IPS-18c (cell line): ENCODE measurements around the gene MED10.
A peak's percentile ranks its signal among the peaks of the same experiment; 100 is the strongest.
"Not testable (repeated sequence)": the region's sequence is repeated elsewhere in the genome, so short reads cannot be mapped to it uniquely, and the experiment has no call there.

Source experiments
- H3K4me3 ChIP-seq: 2 replicates; pipeline ENCODE4 v1.7.0; 2013; ENCODE audit warnings: low read depth, mild to moderate bottlenecking, low read length, moderate library complexity; ENCODE audit not compliant: insufficient read depth
- H3K9me3 ChIP-seq: one replicate; pipeline ENCODE4 v1.6.1; 2013; ENCODE audit warnings: mild to moderate bottlenecking, low read length, moderate library complexity; ENCODE audit not compliant: control insufficient read depth, insufficient read depth

MED10 gene

DNA sequence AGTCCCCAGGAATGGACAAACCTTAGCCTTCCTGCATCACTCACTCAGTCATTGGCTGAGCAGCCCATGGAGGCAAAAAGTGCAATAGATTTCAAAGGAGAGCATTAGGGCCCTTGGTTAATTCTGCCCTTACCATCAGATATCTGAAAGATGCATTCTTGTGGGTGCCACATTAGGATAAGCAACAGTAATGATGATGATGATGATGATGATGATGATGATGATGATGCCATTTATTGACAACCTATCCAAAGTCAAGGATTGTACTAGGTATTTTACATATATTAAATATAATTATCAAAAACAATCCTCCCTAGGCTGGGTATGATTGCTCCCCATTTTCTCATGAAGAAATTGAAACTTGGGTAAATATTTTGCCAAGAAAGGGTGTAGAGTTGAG lies 9.6 kb upstream of the MED10 start:
- H3K4me3 ChIP-seq, result no peak overlapping the region
- no peaks in the 10 kb centered on the region for H3K9me3 ChIP-seq

DNA sequence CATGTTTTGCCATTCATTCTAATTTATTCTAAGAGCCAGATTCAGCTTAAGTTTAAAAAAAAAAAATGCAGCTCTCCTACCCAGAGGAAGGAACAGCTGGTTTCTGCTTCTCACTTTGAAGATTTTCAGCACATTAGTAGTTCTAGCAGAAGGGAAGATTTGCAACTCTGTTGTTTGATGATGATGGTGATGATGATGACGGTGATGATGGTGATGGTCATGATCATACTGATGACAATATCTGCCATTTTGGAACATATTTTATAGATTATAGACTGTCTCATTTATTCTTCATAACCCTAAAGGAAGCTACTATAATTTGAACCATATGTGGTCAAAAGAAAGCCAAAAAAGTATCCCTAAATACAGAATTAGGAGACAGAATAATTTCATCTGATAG lies 7.9 kb upstream of the MED10 start:
- H3K9me3 ChIP-seq, result no peaks in the 10 kb centered on the region
- no peak overlapping the region for H3K4me3 ChIP-seq

DNA sequence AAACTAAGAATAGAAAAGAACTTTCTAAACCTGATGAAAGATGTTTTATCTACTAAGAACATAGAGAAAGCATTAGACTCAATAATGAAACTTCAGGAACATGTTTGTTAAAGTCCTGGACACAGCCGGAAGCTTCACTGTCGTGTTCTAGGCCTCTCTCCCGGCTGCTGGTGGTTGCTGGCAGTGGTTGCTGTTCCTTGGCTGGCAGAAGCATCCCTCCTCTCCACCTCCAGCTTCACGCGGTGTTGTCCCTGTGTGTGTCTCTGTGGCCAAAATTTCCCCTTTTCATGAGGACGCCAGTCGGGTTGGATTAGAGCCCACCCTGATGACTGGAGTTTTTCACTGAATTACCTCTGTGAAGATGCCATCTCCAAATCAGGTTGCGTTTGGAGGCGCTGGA lies 6.5 kb upstream of the MED10 start:
- H3K4me3 ChIP-seq, result no peak overlapping the region
- H3K9me3 ChIP-seq, result no peaks in the 10 kb centered on the region

DNA sequence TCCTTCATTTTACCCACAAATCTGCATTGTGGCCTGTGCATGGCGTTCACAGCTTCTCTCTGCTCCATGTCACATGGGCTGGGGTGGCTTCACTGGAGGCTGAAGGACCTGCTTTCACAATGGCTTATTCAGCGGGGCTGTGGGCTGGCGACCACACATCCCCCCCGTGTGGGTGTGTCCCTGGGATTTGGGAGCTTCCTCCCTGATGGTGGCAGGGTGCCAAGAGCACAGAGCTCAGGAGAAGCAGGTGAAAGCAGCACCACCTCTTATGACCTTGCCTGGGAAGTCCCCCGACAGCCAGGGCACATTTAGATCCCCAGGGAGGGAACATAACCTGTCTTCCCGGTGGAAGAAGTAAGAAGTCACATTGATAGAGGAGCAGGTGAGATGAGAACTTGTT lies 5.0 kb upstream of the MED10 start:
- no peak overlapping the region for H3K4me3 ChIP-seq
- no peaks in the 10 kb centered on the region for H3K9me3 ChIP-seq

DNA sequence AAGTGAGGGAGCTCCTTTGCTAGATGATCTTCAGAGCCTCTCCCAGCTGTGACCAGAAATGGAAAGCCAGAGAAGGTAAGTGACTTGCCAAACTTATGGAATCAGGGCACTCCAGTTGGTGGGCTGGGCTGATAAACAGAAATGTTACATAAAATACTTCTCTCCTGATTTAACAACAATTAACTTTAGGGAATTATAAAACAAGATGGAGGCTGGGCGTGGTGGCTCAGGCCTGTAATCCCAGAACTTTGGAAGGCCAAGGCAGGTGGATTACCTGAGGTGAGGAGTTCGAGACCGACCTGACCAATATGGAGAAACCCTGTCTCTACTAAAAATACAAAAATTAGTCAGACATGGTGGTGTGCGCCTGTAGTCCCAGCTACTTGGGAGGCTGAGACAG lies 899 bp upstream of the MED10 start:
- no peak overlapping the region for H3K4me3 ChIP-seq

DNA sequence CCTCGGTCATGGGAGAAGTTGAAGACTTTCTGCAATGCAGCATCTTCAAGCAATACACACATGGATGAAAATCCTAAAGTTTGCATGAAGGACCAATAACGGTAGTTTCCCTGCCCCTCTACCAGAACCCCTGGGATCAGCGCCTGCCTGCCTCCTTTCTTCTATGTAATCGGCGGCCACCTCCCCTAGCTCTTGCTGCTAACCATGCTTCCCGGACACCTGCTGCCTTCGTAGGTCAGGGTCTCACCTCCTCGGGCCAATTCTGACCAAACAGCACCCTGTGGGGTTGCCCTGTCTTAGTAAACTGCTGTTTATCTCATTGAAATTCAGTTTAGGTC lies 388 bp upstream of the MED10 start:
- no peaks in the 10 kb centered on the region for H3K9me3 ChIP-seq
- peak overlapping the region; percentile 79; the same call in 1 of the 2 replicates for H3K4me3 ChIP-seq

More for the DNA sequence above, 899 bp upstream of the MED10 start:
- no peaks in the 10 kb centered on the region for H3K9me3 ChIP-seq

DNA sequence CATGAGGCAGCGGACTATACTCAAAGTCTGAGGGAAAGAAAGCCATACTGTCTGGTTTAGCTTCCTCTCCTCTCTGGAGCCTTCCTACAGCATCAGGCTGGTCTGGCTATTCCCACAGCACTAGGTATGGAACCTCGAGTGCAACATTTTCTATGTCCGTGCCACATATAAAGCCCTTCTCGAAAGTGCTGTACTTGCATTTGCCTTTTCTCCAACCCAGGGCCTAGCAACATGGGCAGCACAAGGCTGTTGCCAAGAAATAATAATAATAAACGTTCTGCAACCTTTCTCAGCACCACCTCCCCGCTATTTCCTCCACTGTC lies 804 bp downstream of the MED10 start:
- Histone ChIP-seq H3K9me3 (no peaks in the 10 kb centered on the region), H3K4me3 (peak overlapping the region; percentile 79)

DNA sequence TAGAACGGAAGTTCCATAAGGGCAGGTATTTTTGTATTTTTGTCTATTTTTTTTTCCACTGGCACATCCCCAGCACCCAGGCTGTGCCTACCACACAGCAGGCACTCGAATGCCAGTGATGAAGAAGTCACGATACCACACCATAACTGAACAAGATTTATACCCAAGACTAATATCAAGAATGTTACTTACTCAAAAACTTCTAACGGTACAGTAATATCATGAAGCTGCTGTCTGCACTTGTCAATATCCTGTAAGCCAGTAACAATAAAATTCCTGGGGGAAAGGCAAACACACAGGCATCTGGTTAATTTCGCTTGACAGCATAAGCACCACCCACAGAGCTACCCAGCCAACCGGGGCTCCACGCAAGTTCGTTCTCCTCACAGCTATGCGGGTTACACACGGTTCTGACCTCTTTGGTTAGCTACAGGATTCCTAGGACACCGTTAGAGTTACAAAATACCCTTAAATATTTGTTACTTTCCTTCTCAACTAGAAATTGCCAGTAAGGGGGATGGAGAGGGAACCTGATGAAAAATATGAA lies 1.3 kb downstream of the MED10 start:
- peak overlapping the region; percentile 79; the same call in 1 of the 2 replicates for H3K4me3 ChIP-seq

DNA sequence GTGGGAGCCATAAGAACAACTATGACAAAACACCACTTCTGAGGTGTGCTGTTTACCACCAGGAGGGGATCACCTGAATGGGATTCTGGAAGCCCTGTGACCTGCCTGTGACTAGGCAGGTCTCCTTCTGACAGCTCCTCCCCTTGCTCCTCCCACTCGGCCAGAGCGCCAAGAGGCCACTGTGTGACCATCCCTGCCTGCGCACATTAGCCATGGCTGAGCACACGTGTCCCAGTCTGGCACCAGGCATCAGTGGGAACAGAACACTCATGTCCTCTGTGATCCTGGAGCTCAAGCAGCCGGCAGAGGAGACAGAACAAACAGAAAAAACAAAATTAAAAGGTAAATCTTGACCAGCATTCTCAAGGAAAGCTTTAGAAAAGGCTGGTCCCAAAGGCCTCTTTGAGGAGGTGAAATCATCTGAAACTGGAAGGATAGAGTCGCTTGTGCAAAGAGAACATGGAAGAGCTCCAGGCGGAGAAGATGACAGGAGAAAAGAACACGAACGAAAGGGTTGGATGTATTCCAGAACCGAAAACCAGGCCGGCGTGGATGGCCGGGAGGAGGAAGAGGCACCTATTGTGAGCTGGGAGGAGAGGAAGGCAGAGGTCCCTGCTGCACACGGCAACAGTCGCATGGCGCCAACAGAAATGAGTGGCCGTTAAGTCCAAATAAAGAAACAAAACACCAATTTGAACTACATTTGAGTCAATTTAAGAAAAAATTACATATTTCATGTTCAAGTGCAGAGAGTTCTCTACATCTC lies 5.1 kb downstream of the MED10 start:
- Histone ChIP-seq H3K9me3 (no peaks in the 10 kb centered on the region), H3K4me3 (no peak overlapping the region)

More for the DNA sequence above, 1.3 kb downstream of the MED10 start:
- no peaks in the 10 kb centered on the region for H3K9me3 ChIP-seq

DNA sequence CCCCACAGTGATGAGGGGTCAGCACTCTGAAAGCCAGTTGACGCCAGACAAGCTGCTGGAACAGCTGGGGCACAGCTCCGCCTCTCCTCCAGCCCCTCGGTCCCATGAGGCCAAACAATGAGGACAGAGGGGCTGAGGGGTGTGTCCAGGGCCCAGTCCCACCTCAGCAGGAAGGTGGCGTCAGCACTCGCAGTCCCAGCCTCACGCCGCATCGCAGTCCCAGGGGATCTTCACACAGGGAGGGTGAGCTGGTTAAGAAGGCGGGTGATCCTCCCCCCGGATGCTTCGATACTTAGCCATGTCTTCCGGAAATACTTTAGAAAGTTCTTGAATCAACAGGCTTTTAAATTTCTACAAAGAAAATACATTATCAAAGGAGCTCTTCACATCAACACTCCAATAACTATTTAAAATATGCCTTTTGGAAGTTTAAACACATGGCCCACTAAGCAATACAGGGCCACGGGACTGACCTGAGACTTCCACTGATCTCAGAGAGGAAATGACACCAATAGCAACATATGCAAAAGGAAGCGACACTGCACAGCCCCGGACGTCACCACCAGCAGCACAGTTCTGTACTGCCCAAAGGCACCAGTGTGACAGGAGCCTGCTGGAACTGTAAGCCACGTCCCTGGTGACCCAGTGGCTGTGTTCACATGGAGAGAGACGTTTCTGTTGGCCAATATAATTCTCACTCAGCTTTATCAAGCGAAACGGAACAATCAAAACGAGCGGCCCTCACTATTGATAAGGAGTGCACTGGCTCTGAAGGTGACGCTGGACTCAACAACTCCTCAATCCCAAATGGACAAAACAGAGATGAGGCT lies 5.9 kb downstream of the MED10 start:
- no peaks in the 10 kb centered on the region for H3K9me3 ChIP-seq
- no peak overlapping the region for H3K4me3 ChIP-seq

DNA sequence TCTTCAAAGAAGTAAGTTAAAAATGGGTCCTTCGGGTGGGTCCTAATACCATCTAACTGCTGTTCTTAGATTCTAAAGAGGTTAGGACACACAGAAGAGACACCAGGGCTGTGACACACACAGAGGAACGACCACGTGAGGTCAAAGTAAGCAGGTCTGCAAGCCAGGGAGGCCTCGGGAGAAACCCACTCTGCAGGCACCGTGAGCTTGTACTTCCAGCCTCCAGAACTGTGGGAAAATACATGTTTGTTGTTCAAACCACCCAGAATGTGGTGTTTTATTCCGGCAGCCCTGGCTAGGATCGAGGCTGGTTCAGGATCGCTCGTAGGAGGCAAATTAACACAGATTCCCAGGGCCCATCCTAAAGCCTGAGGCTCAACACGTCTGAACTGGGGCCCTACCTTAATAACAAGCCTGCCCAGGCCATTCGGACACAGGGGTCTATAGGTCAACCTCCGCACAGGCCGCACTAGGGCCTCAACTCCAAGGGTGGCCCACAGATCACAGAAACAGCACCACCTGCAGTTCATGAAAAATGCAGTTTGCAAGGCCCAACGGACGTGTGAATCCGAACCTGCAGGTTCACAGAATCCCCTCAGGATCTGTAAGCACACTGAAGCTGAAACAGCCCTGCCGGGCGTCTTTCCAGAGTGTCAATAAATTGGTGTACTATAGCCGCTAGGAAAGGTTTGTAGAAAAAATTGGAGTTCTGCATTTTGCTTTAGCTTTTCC lies 7.1 kb downstream of the MED10 start:
- no peaks in the 10 kb centered on the region for H3K9me3 ChIP-seq
- H3K4me3 ChIP-seq, result no peak overlapping the region

DNA sequence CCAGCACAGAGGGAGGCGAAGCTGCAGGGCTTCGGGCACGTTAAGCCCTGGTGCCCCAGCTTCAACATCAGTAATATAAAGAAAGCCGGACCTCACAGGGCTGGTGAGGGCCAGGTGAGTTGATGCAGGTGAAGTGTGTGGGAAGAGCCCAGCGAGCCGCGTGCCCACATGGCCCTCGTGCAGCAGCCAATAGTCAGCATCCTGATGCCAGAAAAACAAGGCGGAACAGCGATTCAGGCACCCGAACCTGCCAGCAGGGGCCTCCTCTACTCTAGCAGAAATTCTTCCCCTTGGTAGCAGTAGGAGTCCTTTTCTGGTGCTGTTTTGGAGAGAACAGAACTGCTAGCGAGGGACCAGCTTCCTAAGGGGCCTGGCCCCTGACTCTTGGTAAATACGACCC lies 7.8 kb downstream of the MED10 start:
- Histone ChIP-seq H3K4me3 (no peak overlapping the region), H3K9me3 (no peaks in the 10 kb centered on the region)

DNA sequence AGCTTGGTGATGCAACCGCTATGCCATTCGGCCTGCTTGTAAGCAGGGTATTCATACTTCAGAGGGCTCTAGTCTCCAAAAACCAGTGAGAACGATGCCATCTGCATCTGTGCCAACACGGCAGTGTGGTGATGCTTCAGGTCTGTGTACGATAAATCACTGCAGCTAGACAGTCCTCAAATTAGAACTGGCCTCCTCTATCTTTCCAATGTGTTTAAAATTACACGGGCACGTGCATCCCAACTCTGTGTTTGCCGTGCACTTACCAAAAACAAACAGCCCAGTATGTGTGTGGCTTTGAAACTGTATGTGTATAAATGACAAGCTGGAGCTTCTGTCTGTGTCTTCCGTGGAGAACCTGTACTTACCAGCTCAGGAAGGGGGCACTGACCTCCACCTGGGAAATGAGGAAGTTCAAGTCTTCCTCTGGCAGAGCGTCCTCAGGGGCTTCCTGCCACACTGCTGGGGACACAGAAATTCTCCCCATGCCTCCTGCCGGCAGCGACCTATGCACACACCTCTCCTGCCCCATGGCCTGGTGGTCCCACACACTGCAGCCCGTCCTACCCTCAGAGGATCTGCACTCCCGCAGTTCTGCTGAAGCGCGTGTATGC lies 12.3 kb downstream of the MED10 start:
- Histone ChIP-seq H3K4me3 (no peak overlapping the region), H3K9me3 (no peaks in the 10 kb centered on the region)

DNA sequence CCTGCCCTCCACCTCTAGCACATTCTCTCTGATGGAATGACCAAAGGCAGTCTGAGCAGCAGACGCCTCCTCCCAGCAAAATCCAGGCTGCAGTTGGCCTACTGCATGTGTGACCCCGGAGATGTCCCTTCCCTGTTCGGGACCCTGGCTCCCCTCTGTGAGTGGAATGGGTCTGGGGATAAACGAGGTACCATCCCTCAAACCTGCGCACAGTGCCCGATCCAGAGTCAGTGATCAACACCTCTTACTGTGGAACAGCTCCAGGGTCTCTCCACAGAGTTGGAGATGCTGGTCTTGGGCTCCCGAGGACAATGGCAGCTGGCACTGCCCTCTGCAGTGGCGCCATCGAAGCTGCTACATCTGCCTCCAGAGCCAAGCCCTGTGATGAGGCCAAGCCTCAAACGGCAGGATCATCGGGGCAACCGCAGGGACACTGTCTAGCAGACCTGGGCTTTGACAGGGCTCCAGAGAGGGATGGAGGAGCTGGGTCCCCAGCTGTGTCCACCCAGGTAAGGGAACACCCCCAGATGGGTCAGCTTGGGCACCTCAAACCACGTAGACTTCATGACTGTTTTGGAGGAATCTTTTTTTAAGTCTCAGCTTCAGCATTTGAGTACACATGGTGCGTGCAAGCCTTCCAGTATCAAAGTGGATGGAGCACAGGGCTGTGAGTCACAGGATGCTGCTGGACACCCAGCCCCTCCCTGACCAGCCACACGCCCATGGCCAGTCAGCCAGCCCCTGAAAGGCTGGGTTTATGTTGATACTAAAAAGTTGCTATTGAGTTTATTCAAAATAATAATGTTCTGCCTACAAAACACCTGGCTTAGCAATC lies 13.0 kb downstream of the MED10 start:
- Histone ChIP-seq H3K9me3 (peaks cover 2% of the 10 kb centered on the region), H3K4me3 (no peak overlapping the region)

DNA sequence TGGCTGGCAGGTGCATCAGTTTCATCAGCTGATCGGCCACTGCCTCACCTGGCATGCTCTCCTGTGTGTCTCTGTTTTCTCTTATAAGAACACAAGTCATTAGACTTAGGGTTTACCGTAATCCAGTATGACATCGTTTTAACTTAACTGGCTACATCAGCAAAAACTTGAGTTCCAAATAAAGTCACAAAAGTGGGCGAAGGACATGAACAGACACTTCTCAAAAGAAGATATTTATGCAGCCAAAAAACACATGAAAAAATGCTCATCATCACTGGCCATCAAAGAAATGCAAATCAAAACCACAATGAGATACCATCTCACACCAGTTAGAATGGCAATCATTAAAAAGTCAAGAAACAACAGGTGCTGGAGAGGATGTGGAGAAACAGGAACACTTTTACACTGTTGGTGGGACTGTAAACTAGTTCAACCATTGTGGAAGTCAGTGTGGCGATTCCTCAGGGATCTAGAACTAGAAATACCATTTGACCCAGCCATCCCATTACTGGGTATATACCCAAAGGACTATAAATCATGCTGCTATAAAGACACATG lies 14.8 kb downstream of the MED10 start:
- not testable (repeated sequence) for H3K9me3 ChIP-seq, H3K4me3 ChIP-seq

DNA sequence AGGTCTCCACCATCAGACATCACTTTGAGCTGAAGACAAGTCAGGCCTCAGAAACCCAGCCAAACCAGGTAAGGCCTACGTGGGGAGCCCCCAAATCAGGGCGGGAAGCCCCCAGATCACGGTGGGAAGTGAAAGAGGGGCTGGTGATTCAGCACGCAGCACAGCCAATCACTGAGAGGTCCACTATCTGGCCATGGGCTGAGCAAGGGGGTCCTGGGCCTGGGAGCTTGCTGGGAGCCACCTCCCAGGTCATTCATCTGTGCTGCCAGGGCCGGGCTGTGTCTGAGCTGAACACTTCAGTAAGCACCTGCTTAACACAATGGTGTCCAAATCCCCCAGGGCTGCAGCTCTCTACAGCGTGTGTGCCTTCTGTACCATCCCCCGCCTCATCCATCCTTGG lies 15.5 kb downstream of the MED10 start:
- H3K4me3 ChIP-seq, result no peak overlapping the region
- peaks cover 4% of the 10 kb centered on the region for H3K9me3 ChIP-seq
